Kidney capillary endothelial cell (primary cell): ENCODE measurements around the gene ATP2C2.
A peak's percentile ranks its signal among the peaks of the same experiment; 100 is the strongest.

Experiments
- DNase-seq: peaks from one replicate; pipeline ENCODE4 v3.0.0-alpha.2; 2018; ENCODE audit warnings: low spot score

Gene ATP2C2

GRCh38 chr16:84498859-84499620 lies 130.7 kb downstream of the ATP2C2 start:
- no peak for DNase-seq

DNA sequence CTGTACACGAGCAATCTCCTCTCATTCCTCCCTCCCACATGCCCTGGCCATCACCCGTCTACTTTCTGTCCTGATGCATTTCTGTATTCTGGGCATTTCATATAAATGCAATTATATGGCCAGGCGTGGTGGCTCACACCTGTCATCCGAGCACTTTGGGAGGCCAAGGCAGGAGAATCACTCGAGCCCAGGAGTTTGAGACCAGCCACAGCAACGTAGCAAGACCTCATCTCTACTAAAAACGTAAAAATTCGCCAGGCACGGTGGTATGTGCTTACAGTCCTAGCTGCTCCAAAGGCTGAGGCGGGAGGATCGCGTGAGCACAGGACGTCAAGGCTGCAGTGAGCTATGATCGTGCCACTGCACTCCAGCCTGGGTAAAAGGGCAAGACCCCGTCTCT lies 131.3 kb downstream of the ATP2C2 start:
- no peak for DNase-seq

- DNase-seq, result no peak
Observed at GRCh38 chr16:84500531-84500930, 132.2 kb downstream of the ATP2C2 start.

DNA sequence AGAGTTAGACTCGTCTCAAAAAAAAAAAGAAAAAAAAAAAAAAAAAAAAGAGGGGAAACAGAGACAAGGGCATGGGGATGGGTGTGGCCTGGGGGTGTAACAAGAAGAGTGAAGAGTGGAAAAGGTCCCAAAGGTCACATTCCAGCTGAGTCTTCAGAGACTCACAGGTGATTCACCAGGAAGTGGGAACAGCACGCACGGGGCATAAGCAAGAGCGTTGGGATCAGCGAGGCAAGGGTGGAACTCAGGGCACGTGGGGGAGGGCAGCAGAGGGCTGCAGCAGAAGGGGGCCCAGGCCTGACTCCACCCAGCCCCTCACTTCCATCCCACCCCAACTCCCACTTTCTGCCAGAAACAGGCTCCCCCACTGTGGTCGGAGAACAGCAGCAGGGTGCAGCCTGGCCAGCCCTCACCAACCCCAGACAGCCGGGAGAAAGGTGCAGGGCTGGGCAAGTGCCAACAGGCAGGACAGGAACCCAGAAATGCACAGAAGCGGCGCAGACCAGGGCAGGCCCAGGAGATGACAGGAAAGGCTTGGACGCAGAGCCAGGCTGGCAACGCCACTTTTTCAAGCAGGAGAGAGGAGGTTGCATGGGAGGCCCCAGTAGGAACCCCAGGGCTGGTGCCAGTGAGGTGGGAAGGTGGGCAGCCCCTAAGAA lies 132.9 kb downstream of the ATP2C2 start:
- DNase-seq, result peak; percentile 83

DNA sequence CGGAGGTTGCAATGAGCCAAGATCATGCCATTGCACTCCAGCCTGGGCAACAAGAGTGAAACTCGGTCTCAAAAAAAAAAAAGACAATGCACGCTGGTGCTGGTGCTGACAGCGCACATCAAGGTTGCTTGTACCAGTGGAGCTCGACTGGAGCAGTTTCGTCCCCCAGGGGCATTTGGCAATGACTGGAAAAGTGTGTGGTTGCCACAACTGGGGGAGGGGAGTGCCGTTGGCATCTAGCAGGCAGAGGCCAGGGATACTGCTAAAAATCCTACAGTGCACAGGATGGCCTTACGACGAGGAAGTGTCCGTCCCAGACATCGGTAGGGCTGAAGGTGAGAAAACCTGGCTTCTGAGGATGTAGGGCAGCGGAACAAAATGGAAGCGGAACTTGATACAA lies 133.7 kb downstream of the ATP2C2 start:
- no peak for DNase-seq

GRCh38 chr16:84502581-84502980 lies 134.2 kb downstream of the ATP2C2 start:
- no peak for DNase-seq

- DNase-seq, result no peak
Observed at GRCh38 chr16:84503751-84504395, 135.5 kb downstream of the ATP2C2 start.

DNA sequence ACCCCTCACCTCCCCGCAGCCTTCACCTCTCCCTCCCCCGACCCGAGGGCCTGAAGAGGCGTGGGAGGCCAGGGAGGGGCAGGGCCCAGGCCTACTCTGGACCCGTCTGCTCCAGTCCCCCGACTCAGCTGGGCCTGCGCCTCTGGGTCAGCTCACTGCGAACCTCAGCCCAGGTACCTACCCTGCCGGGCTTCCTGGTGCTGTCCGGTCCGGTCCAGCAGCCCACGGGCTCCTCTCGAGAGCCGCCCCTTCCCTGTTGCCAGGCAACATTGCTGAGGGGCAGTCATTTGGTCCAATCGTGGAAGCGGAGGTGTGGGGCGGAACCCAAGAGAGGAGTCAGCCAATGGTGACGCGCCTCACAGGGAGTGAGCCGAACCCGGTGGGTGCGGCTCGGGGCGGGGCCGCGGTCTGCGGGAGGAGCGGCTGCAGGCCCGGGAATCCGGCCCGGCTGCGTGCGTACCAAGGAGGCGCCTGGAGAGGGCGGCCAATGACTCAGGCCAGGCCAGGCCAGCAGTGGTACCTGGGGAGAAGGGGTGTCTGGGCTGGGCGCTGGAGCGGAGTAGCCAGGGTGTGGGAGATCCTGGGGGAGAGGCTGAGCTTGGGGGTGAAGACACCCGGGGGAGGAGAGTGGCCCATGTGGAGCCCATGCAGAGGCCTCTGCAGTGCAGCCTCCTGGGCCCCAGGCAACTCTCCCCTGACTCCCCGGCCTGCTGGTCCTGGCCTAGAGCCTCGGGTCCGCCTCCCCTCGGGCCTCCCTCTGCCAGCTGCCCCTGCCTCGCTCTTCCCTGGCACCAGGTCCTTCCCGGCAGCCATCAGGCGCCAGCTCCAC lies 136.3 kb downstream of the ATP2C2 start, which contains the start of gene MEAK7:
Gene MEAK7 (minus strand): TSS at position 240 of the 829 bp plus-strand sequence. CDS start 6,573 bp downstream, outside the sequence.
- DNase-seq, result peak; percentile 98

GRCh38 chr16:84505249-84506187 lies 137.2 kb downstream of the ATP2C2 start:
- DNase-seq, result no peak

- DNase-seq, result no peak
Observed at GRCh38 chr16:84507011-84507982, 139.0 kb downstream of the ATP2C2 start.

GRCh38 chr16:84508502-84508901 lies 140.2 kb downstream of the ATP2C2 start:
- DNase-seq, result no peak

DNA sequence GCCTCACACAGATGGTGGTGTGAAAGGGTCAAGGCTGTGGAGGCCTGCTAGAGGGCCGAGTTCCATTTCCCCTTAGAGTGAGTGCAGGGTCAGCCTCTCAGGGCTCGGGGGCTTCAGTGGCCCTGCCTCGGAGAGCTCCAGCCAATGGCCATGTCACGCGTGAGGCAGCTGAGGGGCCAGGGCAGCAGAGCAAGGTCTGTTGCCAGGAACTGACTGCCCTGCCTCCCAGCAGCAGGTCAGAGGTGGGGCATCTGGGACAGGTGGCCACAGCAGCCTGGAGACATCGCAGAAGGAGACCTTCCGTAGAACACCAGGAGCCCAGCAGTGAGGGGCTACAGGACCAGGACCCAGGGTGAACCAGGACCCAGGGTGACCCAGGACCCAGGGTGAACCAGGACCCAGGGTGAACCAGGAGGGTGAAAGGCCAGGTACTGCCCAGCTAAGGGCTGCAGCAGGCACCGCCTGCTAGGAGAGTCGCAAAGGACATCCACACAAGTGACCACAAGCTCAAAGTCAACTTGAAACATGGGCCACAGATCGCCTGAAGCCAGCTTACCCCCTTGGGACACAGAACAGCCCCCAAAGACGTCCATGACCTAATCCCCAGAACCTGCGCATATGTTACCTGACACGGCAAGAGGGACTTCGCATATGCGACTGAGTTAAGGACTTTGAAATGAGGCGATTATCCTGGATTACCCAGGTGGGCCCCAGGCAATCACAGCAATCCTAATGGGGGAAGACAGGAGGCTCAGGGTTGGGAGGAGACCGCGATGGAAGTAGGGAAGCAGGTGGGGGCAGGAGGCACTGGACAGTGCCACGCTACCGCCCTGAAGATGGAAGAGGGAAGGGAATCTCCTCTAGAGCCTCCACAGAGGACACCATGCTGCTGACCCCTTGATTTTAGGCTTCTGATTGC lies 141.0 kb downstream of the ATP2C2 start:
- no peak for DNase-seq

DNA sequence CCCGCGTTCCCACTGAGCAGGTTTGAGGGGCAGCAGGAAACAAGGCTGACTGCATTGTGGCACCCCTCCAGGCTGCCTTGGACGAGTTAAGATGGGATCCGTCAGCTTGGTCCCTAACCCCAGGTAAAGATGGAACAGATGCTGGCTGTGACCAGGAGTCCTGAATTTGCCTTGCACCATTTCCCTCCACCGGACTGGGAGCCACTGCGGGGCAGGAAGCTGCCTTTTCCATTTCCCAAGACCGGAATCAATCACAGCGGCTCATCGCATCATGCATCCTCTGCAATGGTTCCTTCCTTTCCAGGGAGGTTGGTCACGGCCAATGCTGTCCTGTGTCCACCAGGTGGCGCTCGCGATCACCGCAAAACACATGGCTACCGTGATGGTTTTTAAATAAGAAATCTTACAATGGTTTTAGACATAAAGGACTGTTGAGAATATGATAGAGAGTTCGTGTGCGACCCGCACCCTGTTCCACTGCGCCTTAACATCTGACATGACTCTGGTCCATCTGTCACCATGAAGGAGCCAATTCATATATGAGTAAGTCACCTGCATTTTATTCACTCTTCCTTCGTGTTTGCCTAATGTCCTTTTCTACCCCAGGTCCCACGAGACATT lies 143.0 kb downstream of the ATP2C2 start:
- peak; percentile 89 for DNase-seq

- no peak for DNase-seq
Observed at GRCh38 chr16:84511831-84512230, 143.5 kb downstream of the ATP2C2 start.

DNA sequence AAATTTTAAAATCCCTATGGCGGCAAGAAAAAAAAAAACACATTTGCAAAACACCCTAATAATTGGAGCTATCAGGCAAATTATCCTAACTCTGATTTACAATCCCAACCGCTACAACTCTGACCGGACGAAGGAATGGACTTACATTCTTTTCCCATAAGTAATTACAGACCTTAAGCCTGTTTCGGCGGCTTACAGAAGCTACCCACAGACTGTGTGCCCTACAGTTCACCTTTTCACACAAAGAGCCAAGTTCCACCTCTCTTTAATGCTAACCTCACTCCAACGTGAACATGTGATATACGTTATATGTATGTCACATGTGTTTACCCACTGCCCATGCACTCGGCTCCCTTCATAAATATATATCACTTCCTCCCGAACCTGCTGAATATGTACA lies 144.8 kb downstream of the ATP2C2 start:
- DNase-seq, result no peak

DNA sequence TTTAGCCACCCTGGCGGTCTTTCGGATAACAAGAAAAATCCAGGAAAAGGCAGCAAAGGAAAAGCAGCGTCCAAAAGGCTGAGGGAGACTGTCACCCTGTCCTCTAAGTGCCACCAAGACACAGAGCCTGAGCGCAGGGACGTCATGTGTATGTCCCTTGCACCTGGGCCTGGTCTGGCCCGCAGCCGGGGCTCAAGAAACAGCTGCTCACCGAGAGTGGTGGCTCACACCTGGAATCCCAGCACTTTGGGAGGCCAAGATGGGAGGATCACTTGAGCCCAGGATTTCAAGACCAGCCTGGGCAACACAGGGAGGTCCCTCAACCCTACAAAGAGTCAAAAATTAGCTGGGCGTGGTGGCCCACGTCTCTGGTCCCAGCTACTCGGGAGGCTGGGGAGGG lies 145.3 kb downstream of the ATP2C2 start:
- DNase-seq, result no peak
